Esophagus mucosa (tissue), 1 donor: ENCODE results near the gene ARG2. TPM values are rescaled to one million over a fixed set of nuclear protein-coding genes. Genes with fewer than 3 reads are reported as not detected.
"Not testable (repeated sequence)": the region's sequence is repeated elsewhere in the genome, so short reads cannot be mapped to it uniquely, and the experiment has no call there.

Experiments
- ATAC-seq: fragments of 200-7000 bp; cut with Tn5 transposase; one replicate; pipeline ENCODE4 v1.9.1; 2020
- total RNA-seq: library from RNA; stranded (reverse); gene quantifications from one replicate; pipeline ENCODE4 v1.2.4, GENCODE V29; 2023
- donor health status: DM: yes; HTN: yes; CAD: no.

ARG2 gene
- total RNA-seq, 1 donor from 2014 or later: 35.6 TPM

- no peak for ATAC-seq
Measured at GRCh38 chr14:67586369-67586768, 33.4 kb upstream of the ARG2 start.

GRCh38 chr14:67589204-67589770, 30.4 kb upstream of the ARG2 start:
- ATAC-seq: no peak

GRCh38 chr14:67593650-67594049, 26.1 kb upstream of the ARG2 start:
- not testable (repeated sequence) for ATAC-seq

GRCh38 chr14:67595392-67595791, 24.3 kb upstream of the ARG2 start:
- ATAC-seq: no peak

GRCh38 chr14:67599698-67600561, 19.8 kb upstream of the ARG2 start, which contains the start of gene PIGH:
Gene PIGH, minus strand, starts transcription at chr14:67600268. Its CDS starts 65 bp downstream, at chr14:67600203.
- peak; percentile 96 for ATAC-seq

GRCh38 chr14:67600562-67600974, 19.2 kb upstream of the ARG2 start:
- ATAC-seq: not testable (repeated sequence)

- ATAC-seq: no peak
Measured at GRCh38 chr14:67602076-67602475, 17.6 kb upstream of the ARG2 start.

GRCh38 chr14:67602995-67603545, 16.6 kb upstream of the ARG2 start:
- ATAC-seq: peak; percentile 17

- ATAC-seq: no peak
Measured at GRCh38 chr14:67607646-67608045, 12.1 kb upstream of the ARG2 start.

- no peak for ATAC-seq
Measured at GRCh38 chr14:67609642-67610310, 9.9 kb upstream of the ARG2 start.

GRCh38 chr14:67610491-67610890, 9.2 kb upstream of the ARG2 start:
- ATAC-seq: no peak

- peak; percentile 17 for ATAC-seq
Measured at GRCh38 chr14:67618617-67619063, 1.1 kb upstream of the ARG2 start.

- no peak for ATAC-seq
Measured at GRCh38 chr14:67620217-67620785, 581 bp downstream of the ARG2 start.

- ATAC-seq: no peak
Measured at GRCh38 chr14:67622675-67623074, 3.0 kb downstream of the ARG2 start.

- peak; percentile 72 for ATAC-seq
Measured at GRCh38 chr14:67623114-67623513, 3.4 kb downstream of the ARG2 start.

- not testable (repeated sequence) for ATAC-seq
Measured at GRCh38 chr14:67626131-67626530, 6.4 kb downstream of the ARG2 start.

GRCh38 chr14:67627519-67627918, 7.8 kb downstream of the ARG2 start:
- no peak for ATAC-seq

- no peak for ATAC-seq
Measured at GRCh38 chr14:67630186-67630585, 10.5 kb downstream of the ARG2 start.

GRCh38 chr14:67630938-67631337, 11.2 kb downstream of the ARG2 start:
- no peak for ATAC-seq

- ATAC-seq: no peak
Measured at GRCh38 chr14:67633451-67634147, 13.9 kb downstream of the ARG2 start.

GRCh38 chr14:67636361-67636919, 16.7 kb downstream of the ARG2 start:
- ATAC-seq: peak; percentile 76

GRCh38 chr14:67638642-67639041, 18.9 kb downstream of the ARG2 start:
- ATAC-seq: no peak
